Measurements from ENCODE around the gene CNFN.

Gene CNFN

DNA sequence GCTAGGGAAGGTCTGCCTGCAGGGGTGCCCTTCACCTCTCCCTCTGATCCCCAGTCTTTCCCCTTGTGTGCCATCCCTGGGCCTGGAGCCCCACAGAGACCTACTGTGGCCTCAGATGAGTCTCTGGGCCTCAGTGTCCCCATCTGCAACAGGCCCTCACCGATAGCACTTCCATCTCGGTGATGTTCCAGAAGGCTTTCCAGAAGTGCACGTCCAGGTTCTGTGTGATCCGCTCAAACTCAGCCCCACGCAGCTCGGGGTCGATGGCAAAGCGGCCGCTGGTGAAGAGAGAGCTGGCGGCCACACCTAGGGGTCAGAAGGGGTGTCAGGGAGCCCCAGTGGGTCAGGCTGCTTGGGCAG is 17.7 kb upstream of the CNFN start:
- no peak for DNase-seq

DNA sequence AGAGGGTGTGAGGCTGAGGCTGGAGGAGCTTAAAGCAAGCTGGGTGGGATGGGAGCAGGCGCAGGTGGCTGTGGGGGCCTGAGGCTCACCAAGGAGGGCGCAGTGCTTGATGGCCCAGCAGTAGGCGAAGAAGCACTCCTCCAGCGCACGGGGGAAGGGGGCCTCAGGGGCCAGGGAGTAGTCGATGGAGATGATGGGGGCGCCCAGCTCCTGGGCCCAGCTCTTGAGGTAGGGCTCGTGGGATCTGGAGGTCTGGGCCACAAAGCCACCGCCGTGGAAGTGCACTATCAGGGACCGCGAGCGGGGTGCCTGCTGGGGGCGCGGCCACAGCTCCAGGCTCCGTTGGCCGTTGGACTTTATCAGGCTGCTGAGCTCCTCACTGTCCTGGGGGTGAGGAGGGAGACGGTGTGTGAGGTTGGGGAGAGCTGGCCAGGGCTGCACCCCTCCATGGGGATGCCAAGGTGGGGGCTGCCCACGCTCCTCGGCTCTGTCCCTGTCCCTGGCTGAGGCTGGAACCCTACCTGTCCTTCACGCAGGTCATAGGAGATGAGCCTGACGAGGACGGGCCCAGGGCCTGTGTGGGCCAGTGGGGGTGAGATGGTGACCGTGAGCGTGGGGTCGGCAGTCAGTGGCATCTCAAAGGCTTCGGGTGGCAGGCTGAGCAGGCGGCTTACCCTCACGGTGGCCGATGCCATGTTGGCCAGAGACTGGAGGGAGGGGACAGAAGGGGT is 17.2 kb upstream of the CNFN start:
- no peak for DNase-seq

DNA sequence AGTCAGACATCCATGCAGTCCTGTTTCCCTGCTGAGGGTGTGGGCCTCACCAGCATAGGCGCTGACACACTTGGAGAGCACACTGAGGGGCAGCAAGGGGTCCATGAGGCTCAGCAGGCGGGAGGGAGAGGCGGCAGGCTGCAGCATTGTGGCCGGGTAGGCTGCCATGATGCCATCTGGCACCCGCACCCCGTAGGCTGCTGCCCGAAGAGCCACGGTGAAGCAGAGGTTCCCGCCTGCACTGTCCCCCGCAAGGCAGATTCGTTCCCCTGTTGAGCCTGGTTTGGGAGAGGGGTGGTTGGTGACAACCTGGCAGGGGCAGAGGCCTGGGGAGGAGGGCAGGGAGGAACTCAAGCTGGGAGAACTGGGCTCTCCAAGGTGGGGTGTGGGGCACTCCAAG is 16.0 kb upstream of the CNFN start:
- DNase-seq: no peak

DNA sequence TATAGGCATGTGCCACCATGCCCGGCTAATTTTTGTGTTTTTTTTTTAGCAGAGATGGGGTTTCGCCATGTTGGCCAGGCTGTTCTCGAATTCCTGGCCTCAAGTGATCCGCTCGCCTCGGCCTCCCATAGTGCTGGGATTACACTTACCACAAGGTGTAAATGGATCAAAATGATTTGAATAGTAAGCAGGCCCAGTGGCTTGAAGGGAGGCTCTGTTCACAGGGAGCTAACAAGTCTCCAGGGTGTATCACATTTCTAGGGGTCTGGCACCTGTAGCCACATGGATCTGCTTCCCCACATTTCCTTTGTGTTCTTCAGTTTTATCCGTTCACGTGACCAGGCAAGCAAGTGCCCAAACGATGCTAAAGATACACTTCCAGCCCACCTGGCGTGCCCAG is 13.5 kb upstream of the CNFN start:
- no peak for DNase-seq

DNA sequence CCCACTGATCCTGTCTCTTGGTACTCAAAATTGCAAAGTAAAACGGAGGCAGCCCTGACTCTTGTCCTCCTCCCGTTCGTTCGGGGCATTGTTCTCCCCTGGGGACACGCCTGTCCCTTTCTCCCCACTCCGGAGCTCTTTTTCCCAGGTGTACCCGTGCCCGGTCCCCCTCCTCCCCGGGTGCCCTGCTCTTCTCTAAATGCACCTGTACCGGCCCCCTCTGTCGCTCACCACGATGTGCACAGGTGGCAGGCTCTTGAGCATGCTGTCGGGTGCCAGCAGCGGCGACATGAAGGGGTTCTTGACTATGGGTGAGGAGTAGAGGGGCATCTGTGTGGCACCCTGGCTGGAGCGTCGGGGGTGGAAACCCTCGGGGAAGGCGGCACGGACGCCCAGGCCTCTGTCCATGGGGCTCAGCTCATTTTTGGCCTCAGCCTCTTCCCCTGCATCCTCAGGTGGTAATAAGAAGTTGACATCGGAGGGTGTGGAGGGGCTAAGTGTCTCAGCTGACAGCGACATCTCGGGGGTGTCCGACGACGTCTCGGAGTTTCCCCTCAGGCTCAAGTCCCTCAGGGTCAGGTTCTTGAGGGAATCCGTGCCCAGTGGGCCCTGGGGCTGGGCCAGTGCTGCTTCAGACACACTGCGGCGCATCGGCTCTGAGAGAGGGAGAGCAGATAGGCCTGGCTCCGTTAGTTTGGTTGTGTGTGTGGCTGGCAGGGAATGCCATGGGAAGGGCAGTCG is 12.4 kb upstream of the CNFN start:
- DNase-seq: no peak

DNA sequence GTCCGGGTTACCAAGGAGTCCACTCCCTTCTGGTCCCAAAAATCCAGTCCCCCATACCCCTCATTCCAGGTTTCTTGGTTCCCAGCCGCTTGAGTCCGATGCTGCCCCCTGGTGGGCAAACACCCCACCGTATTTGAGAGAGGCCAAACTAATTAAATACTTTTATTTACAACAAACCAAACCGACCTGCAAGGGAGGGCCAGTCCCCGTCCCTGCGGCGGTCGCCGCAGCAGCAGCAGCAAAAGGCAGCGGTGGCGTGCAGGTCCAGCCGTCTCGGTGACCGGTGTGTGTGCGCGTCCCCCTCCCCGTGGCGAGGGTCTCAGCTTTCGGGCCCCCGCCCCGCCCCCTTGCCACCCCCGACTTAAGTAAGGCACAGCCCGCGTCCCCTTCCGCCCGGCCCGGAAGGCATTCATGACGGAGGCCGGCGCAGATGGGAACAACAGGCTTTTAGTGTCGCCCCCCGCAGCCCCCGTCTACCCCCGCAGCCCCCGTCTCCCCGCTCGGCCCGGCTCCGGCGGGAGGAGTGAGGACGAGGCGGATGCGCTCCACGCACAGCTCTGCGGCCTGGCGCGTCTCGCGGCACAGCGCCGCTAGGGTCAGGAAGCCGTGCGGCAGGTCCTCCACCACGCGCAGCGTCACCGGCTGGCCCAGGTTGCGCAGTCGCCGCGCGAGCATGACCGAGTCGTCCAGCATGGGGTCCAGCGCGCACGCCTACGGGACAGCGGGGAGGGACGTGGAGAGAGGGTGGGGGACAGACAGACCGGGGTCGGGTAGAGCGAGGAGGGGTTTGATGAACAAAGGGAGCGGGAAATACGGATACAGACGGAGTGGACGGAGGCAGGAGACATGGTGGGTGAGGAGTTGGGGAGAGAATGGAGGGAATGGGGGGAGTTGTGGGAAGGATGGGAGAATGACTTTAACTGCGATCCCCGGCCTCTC is 11.5 kb upstream of the CNFN start:
- peak; percentile 65 for DNase-seq

DNA sequence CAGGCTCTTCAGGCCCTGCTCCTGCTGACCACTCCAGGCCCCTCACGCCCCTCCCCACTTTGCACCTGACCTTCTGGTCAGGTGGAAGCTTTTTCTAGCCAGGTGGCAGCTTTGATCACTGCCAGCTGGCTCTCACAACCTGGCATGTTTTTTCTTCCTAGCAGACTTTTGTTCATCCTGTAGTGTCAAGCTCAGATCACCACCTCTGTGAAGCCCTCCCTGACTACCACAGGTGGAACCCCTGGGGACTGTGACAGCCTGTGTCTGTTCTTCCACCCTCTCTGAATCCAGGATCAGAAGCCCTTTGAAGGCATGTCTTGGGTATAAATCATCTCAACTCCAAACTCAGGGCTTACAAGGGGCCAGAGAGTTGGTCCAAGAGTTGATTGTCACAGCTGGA is 10.3 kb upstream of the CNFN start:
- DNase-seq: no peak

DNA sequence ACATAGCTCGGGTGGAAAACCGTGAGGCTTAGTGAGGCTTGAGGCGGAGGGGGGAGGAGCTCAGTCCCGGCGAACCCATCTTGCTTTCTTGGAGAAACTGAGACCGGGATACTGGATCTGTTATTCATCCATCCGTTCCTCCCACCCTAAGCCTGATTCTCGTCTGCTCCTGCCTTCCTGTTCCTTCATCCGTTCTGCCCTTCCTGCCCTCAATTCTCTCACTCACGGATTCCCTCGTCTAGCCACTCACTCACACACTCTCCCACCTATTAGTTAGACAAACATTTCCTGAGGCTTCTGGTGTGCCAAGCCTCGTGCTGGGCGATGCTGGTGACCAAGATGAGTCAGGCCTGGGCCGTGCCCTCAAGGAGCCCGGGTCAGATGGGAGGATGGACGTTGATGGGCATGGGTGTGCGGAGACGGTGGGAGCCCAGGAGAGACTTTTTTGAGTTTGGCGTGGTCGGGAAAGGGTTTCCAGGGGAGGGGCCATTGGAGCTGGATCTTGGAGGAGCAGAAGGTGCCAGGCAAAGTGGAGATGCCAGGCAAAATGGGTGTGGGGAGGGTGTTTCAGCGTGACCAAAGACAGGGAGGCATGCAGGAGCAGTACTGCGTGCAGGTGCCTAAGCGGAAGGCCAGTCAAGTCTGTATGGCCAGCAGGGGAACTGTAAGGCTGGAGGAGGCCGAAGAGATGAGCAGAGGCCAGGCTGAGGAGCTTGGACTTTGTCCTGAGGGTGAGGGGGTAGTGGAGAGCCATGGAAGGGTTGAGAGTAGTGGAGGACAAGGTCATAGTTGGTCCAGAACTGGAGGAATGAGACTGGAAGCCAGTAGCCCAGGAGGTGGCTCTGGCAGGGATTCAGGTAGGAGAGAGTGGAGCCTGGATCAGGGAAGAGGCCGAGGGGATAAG is 7.4 kb upstream of the CNFN start:
- no peak for DNase-seq

DNA sequence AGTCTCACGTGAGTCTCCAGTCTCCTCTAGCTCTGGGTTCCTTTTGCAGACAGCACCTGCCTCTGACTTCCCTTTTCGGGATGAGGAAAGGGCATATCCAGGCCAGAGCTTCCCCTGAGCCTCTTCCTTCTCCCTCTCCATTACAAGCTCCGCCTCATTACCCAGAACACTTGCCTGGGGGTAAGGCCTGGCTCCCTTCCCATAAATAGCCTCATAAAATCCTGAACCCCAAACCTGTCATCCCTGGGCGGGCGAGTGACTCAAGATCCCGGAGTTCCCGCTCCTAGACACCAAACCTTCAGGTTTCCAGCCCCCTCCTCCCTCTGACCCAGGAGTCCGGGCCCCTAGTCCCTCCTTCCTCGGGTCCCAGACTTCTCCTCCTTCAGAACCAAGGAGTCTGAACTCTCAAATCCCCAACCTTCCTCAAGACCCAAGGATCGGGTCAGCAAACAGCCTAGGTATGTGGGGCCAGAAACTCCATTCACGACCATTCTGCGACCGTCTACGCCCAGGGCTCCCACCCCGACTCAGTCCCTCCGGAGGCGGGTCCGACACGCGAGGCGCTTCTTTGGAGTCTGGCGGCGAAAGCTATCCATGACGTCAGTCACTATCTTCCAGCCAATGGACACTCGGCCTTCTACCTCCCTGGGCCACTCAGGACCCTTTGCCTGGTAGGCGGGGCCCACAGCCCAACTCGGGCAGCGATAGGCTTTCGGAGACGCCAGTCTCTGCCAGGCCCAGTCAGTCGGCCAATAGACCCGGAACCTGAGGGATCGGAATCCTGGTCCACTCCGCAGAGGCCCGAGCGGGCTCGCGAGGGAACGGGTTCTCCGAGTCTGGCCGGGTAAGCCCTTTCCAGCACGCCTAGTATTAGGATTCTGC is 6.5 kb upstream of the CNFN start:
- DNase-seq: peak; percentile 93

DNA sequence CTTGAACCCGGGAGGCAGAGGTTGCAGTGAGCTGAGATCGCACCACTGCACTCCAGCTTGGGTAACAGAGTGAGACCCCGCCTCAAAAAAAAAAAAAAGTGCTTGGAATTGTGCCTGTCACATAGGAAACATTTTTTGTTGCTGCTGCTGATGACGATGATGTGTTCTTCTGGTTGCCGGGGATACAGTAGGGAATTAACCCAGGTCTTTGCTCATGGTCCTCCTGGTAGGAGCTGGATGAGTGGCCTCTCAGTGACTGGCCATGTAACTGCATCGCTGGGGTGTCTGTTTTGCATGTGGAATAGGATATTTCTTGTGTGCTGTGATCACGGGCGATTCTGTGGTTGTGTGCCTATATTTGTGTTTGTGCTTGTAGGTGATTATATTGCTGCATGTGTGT is 4.7 kb upstream of the CNFN start:
- DNase-seq: no peak

DNA sequence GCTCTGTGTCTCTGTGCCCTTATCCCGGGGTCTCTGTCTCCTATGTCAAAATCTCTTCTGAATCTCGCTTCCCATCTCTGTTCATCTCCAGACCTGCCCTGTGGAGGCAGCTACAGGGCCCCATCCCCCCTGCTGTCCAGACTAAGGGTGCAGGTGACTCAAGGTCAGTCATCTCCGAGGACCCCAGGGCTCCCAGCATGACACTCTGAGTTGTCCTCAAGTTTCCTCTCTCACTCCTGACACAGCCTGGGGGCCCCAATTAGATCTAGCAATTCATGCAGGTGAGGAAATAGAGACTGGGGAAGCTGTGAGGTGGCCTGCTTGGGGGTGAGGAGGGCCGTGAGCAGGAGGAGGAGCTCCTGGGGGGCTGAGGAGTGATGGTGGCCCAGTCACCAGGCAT is 2.1 kb upstream of the CNFN start:
- DNase-seq: no peak

DNA sequence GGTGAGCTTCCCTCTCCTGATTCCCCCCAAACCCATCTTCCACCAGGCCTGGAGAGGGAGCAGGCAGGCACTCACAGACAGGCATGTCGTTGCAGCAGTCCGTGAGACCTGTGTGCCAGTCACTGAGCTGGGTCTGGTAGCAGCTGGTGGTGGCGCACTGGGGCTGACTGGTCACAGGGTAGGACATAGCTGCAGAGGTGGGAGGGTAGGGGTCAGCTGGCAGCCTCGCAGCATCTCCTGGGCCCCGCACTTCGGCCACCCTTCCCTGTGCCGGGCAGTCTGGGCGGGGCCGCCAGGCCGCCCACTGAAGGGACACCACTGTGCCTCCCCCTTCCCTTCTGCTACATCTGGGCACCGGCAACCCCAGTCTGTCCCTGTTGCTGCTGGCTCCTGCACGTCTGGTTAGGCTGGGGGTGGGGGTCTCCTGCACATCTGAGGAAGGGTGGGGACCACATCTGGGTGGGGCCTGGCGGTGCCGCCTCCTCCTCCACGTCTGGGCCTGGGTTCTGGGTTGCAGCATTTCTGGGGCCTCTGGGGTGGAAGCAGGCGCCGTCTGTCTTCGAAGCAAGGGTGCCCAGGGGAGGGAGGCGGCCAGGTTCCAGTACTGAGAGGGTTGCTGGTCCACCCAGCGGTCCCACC is 1.1 kb downstream of the CNFN start:
- DNase-seq: no peak

DNA sequence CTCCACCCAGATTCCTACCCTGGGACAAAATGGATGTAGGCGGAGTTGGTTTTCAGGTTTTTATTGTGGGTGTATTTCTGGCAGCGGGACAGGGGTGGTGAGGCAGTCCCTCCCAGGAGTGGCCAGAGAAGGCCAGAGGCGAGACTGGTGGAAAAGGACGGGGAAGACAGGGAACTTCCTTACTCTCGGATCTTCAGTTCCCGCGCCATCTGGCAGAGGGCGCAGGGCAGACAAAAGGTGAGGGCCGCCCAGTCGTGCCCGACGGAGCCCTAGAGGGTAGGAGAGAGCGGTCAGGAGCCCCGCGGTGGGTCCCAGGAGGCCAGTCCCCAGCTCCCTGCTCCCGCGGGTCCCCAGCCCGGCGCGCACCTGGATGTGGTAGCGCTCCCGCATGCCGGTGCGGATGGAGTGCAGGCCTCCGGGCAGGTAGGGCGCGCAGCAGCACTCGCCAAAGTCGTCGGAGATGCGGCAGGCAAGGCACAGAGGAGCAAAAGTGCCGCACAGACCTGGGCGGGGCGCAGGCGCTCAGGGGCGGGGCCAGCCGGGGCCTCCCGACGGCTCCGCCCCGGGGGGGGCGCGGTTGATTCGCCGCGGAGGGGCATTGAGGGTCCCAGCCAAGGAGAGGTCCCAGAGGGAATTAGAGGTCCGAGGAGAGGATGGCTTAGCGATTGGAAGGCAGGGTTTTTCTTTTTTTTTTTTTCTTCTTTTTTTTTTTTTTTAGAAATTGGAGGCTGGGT is 3.0 kb downstream of the CNFN start:
- DNase-seq: peak; percentile 53

DNA sequence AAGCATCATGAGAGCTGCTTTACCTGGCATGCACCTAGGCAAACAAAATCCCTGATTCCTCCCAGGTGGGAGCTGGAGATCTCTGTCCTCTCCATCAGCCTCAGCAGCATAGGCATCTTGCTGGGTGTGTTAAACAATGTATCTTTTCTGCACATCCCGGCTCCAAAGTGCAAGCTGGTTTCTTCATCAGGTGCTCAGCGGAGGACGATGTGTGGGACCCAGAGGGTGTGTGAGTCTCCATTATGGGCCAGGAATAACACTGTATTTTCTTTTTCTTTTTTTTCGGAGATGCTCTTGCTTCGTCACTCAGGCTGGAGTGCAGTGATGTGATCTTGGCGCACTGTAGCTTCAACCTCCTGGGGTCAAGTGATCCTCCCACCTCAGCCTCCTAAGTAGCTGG is 9.9 kb downstream of the CNFN start:
- DNase-seq: no peak

DNA sequence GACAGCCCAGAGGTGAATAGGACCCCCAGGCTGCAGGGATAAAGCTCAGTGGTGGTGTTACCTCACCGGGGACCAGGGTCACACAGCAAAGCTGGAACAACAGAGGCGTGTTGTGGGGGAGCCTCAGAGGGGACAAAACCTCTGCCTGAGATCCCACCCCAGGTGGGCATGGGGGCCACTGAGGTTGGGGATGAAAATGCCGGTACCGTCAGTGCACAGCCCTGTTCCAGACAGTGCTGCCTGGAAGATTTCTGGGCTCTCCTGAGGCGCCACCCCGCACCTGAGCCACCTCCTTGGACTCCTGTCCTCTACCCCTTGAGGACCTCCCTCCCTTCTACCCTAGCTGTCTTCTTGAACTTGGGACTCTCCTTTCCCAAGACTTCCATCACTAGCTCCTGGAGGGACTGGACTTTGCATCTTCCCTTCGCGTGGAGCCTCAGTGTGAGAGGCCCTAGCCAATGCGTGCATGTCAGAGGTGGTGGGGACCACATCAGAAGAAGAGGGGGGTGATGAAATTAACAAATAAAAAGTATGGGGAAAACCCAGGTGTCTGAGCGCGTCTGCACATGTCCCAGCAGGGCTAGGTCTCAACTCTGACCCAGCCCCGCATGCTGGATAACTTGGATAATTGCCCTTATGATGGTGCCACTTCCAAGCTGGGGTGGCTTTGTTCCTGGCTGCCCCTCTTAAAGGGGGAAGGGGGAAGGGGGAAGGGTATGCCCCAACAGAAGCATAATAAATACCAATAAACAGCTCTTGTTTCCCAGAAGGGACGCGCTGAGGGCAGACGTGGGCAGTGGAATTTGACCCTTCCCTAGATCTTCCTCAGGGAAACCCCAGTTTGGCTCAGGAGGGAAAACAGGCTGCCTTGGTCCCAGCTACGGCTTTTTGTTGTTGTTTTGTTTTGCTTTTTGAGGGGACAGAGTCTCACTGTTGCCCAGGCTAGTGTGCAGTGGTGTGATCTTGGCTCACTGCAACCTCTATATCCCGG is 11.6 kb downstream of the CNFN start:
- no peak for DNase-seq

DNA sequence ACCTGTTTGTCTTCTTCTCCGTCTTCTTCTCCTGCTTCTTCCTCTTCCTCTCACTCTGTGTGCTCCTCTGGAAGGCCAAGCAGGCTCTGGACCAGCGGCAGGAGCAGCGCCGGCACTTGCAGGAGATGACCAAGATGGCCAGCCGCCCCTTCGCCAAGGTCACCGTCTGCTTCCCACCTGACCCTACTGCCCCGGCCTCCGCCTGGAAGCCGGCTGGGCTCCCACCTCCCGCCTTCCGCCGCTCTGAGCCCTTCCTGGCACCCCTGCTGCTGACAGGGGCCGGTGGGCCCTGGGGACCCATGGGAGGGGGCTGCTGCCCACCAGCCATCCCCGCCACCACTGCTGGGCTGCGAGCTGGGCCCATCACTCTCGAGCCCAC is 13.9 kb downstream of the CNFN start:
- no peak for DNase-seq

DNA sequence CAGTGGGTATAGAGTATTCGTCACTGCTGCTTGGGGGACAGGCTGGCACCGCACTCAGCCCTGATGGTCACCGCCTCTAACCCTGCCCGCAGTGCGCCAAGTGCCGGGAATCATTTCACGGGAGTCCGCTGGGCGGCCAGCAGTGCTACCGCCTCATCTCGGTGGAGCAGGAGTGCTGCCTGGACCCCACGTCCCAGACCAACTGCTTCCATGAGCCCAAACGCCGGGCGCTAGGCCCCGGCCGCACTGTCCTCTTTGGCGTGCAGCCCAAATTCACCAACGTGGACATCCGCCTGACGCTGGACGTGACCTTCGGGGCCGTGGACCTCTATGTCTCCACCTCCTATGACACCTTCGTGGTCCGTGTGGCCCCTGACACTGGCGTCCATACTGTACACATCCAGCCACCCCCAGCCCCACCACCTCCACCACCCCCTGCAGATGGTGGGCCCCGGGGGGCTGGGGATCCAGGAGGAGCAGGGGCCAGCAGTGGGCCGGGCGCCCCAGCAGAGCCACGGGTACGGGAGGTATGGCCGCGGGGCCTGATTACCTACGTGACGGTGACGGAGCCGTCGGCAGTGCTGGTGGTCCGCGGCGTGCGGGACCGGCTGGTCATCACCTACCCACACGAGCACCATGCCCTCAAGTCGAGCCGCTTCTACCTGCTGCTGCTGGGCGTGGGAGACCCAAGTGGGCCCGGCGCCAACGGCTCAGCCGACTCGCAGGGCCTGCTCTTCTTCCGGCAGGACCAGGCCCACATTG is 14.5 kb downstream of the CNFN start:
- no peak for DNase-seq

DNA sequence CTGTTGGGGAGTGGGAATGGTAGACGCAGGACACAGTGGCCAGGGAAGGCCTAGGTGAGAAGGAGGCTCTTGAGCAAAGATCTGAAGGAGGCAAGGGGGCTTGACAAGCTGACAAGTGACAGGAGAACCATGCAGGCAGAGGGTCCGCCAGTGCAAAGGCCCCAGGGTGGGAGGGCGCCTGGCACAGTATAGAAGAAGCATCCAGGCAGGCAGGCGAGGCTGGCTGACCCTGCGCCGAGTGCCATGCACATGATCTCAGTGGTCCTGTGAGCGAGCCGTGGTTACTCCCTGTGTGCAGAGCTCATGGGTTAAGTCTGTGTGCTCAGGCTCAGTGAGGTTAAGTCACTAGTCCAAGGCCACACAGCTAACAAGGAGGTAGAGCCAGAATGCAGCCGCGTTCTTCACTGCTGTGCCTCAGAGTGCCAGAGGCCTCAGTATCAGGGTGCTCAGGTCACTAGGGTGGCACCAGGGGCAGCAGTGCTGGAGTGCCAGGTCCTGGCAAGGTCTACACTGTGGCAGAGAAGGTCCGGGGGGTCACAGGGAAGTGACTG is 15.2 kb downstream of the CNFN start:
- no peak for DNase-seq
